NCI-H1048 (cell line): ENCODE measurements around the gene AGPAT2.
"Not testable (repeated sequence)": the region's sequence is repeated elsewhere in the genome, so short reads cannot be mapped to it uniquely, and the experiment has no call there.

Source experiments
- DNase-seq: peaks from one replicate; lab custom pipeline; 2025; lab: John Stamatoyannopoulos, UW

The AGPAT2 gene

DNA sequence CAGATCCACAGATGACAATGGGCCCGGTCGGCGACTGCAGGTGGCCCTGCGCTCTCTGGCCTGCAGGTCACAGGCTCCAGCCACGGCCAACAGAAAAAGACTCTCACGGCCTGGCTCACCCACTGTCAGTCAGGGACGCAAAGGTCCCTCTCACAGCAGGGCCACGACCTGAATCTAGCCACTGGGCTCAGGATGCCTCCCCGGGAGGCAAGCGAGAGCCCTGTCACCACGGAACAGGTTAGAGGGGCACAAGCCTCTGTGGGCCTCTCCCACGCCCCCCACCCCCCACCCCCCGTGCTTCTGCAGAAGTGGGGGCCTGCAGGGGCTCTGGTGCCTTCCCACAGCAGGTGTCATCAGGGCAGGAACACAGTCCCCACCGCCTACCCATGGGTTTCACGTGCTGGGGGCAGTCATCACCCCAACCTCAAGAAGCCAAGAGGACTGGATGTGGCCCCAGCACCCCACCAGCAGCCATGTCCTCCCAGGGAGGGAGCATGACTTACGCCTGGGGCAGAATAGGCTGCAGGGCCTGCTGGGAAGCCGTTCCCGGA is 41.8 kb downstream of the AGPAT2 start:
- no peak for DNase-seq

- DNase-seq: no peak
Observed at GRCh38 chr9:136644593-136645351, 42.5 kb downstream of the AGPAT2 start.

DNA sequence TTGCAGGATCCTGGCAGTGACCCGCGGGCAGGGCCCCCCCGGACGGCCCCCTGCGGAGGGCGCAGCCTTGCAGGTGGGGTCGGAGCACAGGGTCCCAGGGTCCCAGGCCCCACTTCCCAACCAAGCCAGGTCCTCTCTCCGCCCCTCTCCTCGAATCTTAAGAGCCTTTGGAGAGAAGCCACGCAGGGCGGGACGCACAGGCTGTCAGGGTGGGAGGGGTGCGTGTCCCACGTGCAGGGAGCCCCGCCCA is 43.0 kb downstream of the AGPAT2 start:
- DNase-seq: peak; percentile 66

- no peak for DNase-seq
Observed at GRCh38 chr9:136643596-136644342, 43.5 kb downstream of the AGPAT2 start.

- no peak for DNase-seq
Observed at GRCh38 chr9:136642439-136642921, 44.8 kb downstream of the AGPAT2 start.

DNA sequence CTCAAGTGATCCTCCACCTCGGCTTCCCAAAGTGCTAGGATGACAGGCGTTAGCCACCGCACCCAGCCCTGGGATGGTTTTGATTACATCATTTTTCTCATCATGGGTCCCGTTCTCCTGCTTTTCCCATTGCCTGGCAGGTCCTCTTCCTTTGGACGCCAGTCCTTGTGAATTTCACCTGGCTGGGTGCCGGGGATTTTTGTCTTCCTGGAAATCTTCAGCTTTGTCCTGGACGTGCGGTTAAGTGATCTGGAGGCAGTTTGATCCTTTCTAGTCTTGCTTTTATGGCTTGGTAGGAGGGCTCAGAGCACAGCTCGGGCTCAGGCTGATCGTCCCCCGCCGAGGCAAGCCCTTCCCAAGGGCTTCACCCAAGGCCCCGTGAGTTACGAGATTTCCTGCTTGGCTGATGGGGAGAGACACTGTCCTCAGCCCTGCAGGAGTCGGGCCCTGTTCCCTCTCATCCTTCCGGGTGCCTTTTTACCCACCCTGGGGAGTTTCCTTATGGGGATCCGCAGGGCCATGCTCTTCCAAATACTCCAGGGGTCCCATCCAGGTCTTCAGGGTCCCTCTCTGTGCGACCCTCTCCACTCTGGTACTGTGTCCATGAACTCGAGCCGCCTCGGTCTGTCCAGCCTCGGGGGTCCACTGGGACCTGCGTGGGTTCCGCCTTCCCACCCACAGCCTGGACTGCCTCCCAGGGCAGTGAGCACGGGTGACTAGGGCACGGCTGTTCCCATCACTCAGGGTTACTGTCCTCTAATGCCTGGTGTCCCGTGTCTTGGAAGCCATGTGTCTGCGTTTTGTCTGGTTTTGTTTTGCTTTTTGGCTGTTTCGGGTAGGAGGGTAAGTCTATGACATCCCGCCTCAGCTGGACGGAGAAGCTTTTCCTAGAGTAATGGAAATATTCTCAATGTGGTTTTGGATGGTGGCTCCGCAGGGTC is 46.8 kb downstream of the AGPAT2 start:
- no peak for DNase-seq

DNA sequence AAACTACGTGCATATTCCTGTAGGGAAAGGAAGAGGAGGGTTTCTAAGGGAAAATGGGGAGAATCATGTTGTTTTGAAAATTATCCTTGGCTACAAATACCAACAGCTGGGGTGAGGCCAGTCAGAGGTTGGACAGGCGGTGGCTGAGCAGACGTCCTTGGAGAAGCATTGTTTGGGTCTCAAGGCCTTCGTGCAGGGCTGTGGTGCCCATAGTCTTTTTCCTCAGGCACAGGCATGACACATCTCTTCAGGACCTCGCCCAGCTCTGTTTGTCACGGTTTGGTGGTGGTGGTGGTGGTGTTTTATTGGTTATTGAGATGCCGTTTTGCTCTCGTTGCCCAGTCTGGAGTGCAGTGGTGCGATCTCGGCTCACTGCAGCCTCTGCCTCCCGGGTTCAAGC is 52.4 kb downstream of the AGPAT2 start:
- no peak for DNase-seq

- not testable (repeated sequence) for DNase-seq
Observed at GRCh38 chr9:136632491-136633106, 54.7 kb downstream of the AGPAT2 start.

GRCh38 chr9:136632072-136632471 is 55.2 kb downstream of the AGPAT2 start:
- DNase-seq: not testable (repeated sequence)

DNA sequence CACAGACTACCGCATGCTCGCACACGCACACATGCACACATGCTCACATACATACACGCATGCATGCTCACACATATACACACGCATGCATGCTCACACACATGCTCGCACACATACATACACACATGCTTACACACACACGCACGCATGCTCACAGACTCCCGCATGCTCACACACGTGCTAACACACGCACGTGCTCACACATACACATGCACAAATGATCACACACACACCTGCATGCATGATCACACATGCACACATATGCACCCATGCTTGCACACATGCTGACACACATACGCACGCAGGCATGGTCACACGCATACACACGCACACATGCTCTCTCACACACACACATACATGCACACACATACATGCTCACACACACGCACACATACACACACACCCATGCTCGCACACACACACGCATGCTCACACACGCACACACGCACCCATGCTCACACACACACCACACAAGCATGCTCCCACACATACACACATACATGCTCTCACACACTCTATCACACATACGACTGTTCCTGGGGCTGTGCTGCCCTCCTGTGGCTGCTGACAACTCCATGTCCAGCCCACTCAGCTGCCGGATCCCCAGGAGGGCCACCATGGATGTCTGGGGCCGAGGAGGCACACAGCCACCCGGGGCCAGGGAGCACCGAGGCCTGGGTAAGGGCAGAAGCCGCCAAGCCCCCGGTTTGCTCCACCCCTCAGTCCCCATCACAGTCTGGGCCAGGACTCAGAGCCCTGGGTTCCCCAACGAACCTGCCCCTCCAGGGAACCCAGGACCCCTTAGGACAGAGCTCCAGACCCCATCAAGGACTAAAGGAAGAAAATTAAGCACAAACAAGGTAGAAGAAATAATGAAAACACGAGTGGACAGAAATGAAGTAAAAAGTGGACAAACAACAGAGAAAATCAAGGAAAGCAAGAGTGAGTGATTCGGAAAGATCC is 55.9 kb downstream of the AGPAT2 start:
- DNase-seq: no peak

DNA sequence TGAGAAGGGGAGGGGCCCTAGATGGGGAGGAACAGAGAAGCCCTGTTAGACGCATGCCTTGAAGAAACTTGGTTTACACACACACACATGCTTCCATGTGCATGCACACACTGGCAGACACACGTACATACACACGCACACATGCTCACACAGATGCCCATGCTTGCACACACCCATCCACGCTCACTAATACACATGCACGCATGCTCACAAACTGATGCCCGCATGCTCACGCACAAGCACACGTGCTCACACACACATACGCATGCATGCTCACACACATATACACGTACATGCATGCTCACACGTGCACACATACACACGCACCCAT is 56.6 kb downstream of the AGPAT2 start:
- no peak for DNase-seq

DNA sequence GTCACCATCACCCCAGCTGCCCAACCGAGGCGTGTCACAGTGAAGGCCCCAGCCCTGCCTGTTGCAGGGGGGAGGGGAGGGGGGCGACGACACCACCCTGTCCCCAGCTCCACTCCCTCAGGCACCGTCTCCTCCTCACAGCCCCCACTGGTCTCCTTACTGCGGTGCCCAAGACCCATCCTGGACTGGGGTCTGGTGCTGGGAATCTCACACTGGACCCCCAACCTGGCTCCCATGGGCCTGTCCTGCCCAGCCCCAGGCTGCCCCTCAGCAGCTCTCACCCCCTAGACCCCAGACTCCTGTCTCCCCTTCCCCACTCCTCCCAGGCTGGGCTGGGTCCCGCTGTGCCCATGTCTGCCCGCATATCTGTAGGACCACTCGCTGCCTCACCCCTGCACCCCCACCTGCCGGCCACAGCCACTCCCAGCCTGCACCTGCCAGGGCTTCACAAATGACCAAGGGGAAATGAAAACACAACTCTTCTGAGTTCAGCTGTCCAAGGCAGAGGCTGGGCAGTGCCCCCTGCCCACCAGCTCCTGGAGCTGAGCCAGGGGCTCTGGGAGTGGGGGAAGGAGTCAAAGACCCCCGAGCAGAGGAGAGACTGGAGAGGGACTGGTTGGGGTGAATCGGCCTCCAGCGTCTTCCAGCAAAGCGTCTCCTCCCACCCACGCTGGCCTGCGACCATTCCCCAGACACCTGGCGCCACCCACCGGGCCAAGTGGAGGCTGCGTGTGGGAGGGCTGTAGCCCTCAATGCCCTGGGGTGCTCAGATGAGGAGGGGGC is 57.2 kb downstream of the AGPAT2 start:
- DNase-seq: no peak

DNA sequence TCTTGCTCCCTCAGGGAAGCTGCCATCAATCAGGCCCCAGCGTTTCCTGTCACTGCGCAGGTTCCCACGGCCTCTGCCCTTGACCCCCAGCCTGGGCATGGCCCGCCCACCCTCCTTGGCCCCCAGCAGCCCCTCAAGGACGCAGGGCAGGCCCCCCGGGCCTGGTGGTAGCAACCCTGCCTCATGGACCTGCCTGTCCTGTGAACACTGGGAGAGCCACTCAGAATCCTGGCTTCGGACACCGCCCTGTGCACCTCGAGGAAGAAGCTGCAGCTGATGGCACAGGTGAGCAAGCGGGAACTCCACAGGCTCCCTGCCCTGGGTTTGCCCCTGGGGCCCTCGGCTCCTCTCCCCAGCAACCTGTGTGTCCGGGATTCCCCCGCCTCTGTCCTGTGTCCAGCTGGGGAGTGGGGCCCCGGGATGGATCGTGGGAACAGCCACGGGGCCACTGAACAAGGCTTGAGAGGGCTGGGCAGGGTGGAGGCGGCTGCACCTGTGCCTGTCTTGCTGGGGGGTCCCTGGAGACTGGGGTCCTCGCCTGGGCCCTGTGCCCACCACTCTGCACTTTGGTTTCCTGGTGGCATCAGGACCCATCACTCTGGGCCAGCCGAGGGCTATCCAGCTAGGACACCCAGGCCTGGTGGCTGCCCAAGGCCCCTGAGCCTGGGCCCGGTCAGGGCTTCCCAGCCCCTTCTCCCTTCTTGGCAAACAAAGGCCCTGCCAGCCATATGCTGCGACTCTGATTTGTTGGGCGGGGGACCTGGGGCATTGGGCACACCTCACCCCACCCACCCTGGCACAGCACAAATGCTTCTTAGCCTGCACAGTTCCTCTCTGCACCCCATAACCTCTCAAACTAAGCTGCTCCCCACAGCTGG is 58.0 kb downstream of the AGPAT2 start:
- DNase-seq: no peak

DNA sequence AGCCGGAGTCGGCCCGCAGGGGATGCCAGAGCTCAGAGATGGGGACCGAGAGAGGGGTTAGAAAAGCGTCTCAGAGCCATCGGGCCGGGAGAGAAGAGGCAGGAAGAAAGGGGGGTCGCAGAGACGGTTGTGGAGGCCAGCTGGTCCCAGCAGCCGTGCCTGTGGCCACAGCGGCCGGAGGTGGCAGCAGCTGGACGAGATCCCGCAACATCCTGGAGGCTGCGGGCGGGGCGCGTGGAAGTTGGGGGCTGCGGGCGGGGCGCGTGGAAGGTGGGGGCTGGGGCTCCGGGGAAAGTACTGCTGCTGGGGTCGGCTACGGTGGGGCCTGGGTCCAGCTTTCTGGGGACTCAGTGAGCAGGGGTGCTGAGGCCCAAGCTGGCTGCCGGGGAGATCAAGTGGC is 59.0 kb downstream of the AGPAT2 start:
- DNase-seq: no peak

- DNase-seq: no peak
Observed at GRCh38 chr9:136627703-136628102, 59.6 kb downstream of the AGPAT2 start.

GRCh38 chr9:136626740-136627642 is 60.3 kb downstream of the AGPAT2 start:
- DNase-seq: no peak

GRCh38 chr9:136626066-136626725 is 61.1 kb downstream of the AGPAT2 start:
- no peak for DNase-seq
